Measurements from ENCODE around the gene ALKBH3. TPM values are rescaled to one million over a fixed set of nuclear protein-coding genes. Genes with fewer than 3 reads are reported as not detected.

The ALKBH3 gene
- total and polyA plus RNA-seq, 7 donors, result 27.4 to 47.1 (median 33.4) TPM

- TF ChIP-seq CTCF (IDR thresholded peaks at IDR 0.05), result no peak
- WGBS, 3 donors, result 90 to 98% (median 91%) methylated on average over 4 of the region's 4 CpGs
- Histone ChIP-seq H3K4me3 (no peak overlapping the region), H3K9me3 (no peaks in the 10 kb centered on the region), H3K36me3 (ENCODE audit: insufficient read depth in 1 of 2, low read depth in 1 of 2) (no peaks in the 10 kb centered on the region), H3K27ac (no peak overlapping the region), H3K27me3 (ENCODE audit: insufficient read depth in 3 of 3, low read length in 2 of 3) (peaks cover 0 to 10% (median 0%) of the 10 kb centered on the region in 3 donors), H3K4me1 (no peaks in the 10 kb centered on the region)
- no peak for DNase-seq
- ATAC-seq, result no peak
- intact Hi-C loops (cut with DNase I), result no loop called here
Observed at GRCh38 chr11:43957571-43957970, 76.9 kb downstream of the ALKBH3 start.

- Histone ChIP-seq H3K27ac (no peak overlapping the region), H3K4me3 (no peak overlapping the region), H3K4me1 (no peaks in the 10 kb centered on the region), H3K27me3 (ENCODE audit: insufficient read depth in 3 of 3, low read length in 2 of 3) (peaks cover 0 to 16% (median 0%) of the 10 kb centered on the region in 3 donors), H3K9me3 (no peaks in the 10 kb centered on the region), H3K36me3 (ENCODE audit: insufficient read depth in 1 of 2, low read depth in 1 of 2) (no peaks in the 10 kb centered on the region)
- DNase-seq, result no peak
- ATAC-seq, result no peak
- intact Hi-C loops (cut with DNase I), result no loop called here
- TF ChIP-seq CTCF (IDR thresholded peaks at IDR 0.05), result no peak
- WGBS, 3 donors, result 87 to 89% (median 87%) methylated on average over 6 of the region's 6 CpGs
Observed at GRCh38 chr11:43959321-43959995, 78.8 kb downstream of the ALKBH3 start.

- TF ChIP-seq CTCF (IDR thresholded peaks at IDR 0.05), result no peak
- Histone ChIP-seq H3K4me3 (no peak overlapping the region), H3K4me1 (no peaks in the 10 kb centered on the region), H3K9me3 (peaks cover 10% of the 10 kb centered on the region), H3K27me3 (ENCODE audit: insufficient read depth in 3 of 3, low read length in 2 of 3) (peaks cover 0 to 16% (median 0%) of the 10 kb centered on the region in 3 donors), H3K27ac (no peak overlapping the region), H3K36me3 (ENCODE audit: insufficient read depth in 1 of 2, low read depth in 1 of 2) (no peaks in the 10 kb centered on the region)
- WGBS, 3 donors, result 33 to 34% (median 34%) methylated on average over 13 of the region's 13 CpGs
- intact Hi-C loops (cut with DNase I), result no loop called here
- DNase-seq, result no peak
- ATAC-seq, result no peak
Observed at GRCh38 chr11:43962383-43963278, 82.0 kb downstream of the ALKBH3 start.

GRCh38 chr11:43963279-43963620 is 82.6 kb downstream of the ALKBH3 start:
- WGBS, 3 donors, result 65 to 70% (median 65%) methylated on average over 2 of the region's 2 CpGs
- no peak for ATAC-seq
- Histone ChIP-seq H3K4me3 (no peak overlapping the region), H3K27ac (no peak overlapping the region), H3K27me3 (ENCODE audit: insufficient read depth in 3 of 3, low read length in 2 of 3) (peaks cover 0 to 16% (median 0%) of the 10 kb centered on the region in 3 donors), H3K36me3 (ENCODE audit: insufficient read depth in 1 of 2, low read depth in 1 of 2) (no peaks in the 10 kb centered on the region), H3K9me3 (peaks cover 10% of the 10 kb centered on the region), H3K4me1 (no peaks in the 10 kb centered on the region)
- no peak for DNase-seq
- intact Hi-C loops (cut with DNase I), result no loop called here
- TF ChIP-seq CTCF (IDR thresholded peaks at IDR 0.05), result no peak
